GM21360 (cell line): Measurements from ENCODE around the gene CALR3.
"Not testable (repeated sequence)": the region's sequence is repeated elsewhere in the genome, so short reads cannot be mapped to it uniquely, and the experiment has no call there.

Source experiments
- ATAC-seq: cut with Tn5 transposase; IDR thresholded peaks from one replicate; pipeline ENCODE4 v1.9.1; 2021; ENCODE audit warnings: mild to moderate bottlenecking, moderate library complexity; ENCODE audit not compliant: unreplicated experiment

The CALR3 gene

GRCh38 chr19:16458391-16459341 is 37.3 kb downstream of the CALR3 start:
- no peak for ATAC-seq

DNA sequence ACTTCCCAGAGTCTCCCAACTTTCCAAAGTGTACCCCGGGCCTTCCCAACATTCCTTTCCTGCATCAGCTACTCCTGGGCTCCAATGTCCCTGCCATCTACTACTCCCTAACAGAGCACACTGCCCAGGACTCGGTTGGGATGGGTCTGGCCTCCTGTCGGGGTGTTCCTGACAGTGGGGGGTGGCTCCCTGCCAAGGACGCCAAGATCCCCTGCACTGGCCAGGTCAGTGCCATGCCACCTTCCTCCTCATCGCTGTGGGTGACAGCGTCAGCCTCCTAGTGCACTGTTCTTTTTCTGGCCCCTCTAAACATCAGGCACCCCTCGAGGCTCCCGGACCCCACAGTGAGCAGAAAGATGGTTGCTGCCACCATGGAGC is 38.0 kb downstream of the CALR3 start:
- ATAC-seq = no peak

- ATAC-seq = no peak
These were observed 38.6 kb downstream of the CALR3 start for GRCh38 chr19:16457195-16457953.

DNA sequence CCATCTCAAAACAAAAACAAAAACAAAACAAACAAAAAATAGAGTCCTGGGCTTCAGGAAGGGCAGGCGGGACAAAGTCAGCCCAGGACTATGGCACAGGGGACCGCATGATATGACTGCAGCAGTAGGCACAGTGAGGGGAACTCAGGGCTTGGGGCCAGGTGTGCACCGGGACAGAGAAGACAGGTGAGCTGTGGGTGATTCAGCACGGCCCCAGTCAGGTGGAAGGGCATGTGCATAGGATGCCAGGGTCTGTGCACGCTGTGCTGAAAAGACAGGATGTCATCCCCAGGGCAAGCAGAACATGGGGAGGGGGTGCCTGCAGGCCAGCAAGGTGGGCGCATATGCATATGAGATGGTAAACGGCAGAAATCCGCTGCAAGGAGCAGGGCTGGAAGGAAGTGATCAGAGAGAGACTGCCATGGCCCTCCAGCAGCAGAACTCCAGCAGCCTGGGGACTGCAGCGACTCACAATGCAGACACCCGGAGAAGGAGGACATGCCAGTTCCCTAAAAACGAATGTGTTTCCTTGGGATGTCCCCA is 39.2 kb downstream of the CALR3 start:
- no peak for ATAC-seq

DNA sequence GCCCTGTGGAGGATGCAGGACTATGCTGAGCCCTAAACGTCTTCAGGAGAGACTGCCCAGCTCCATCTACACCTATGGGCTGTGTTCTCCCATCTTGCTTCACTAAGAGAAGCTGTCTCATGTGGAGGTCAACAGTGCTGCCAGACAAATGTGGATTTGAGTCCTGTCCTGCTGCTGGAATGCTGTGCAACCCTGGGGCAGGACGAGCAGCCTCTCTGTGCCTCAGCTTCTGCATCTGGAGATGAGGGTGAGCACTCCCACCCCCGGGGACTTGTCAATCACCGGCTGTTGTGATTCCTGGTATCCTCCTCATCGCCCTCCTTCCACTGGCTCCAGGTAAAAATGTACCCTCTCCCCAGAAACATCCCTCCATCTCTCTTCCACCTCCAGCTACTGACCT is 40.5 kb downstream of the CALR3 start:
- ATAC-seq = no peak

DNA sequence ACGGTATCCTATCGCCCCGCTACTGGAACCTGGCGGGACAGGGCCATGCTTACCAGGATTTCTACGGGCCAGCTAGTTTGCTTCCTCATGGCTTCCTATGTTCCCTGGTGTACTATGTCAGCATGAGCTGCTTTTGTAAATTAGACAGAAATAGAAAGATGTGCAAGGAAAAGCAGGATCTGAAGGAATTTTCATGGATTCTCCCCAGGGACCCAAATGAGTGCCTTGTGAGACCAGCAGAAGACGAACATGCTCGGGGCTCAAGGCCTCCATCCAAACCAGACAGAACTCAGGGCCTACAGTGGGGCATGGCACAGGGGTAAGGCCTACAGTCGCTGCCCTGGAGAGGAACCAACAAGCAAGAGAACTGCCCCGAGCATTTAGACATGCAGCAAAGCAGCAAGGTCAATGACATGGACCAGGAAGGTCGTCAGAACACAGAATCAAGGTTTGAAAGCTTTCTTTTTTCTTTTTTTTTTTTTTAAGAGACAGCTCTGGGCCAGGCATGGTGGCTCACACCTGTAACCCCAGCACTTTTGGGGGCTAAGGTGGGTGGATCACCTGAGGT is 41.5 kb downstream of the CALR3 start:
- no peak for ATAC-seq

- ATAC-seq = no peak
These were observed 43.6 kb downstream of the CALR3 start for GRCh38 chr19:16452325-16452724.

- peak; percentile 32 for ATAC-seq
These were observed 46.5 kb downstream of the CALR3 start for GRCh38 chr19:16449330-16449961.

DNA sequence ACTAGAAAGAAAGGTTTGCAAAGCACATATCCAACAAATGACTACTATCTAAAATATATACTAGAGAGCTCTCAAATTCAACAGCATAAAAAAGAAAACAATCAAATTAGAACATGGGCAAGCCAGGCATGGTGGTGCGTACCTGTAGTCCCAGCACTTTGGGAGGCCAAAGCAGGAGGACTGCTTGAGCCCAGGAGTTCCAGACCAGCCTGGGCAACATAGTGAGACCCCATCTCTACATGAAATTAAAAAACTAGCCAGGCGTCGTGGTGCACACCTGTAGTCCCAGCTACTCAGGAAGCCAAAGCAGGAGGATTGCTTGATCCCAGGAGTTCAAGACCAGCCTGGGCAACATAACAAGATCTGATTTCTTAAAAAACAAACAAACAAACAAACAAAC is 47.1 kb downstream of the CALR3 start:
- ATAC-seq = not testable (repeated sequence)

GRCh38 chr19:16446724-16447368 is 49.1 kb downstream of the CALR3 start:
- no peak for ATAC-seq

DNA sequence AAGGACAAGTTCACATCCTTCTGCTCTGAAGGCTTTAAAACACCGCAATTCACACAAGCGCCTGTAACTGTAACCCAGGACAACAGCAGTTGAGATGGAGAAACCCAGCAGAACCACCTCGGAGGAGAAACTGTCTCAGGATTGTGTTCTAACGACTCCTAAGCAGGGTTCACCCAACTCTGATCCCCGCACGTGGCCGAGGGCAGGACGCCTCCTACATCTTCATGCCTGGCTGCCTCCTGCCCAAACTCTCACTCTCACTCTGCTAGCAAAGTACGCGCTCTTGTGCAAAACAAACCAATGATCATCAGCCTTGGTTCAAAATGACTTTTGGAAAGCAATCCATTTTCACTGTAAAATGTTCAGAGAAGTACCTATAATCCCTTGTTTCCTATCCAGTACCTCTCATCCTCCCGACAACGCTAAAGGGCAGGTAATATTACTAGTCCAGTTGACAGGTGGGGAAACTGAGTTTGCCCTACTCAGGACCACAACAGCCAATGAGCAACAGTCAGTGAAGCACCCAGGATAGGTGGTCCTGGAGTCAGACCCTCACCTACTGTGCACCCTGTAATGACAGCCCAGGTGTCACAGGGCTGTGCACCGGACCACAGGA is 49.8 kb downstream of the CALR3 start:
- ATAC-seq = no peak

DNA sequence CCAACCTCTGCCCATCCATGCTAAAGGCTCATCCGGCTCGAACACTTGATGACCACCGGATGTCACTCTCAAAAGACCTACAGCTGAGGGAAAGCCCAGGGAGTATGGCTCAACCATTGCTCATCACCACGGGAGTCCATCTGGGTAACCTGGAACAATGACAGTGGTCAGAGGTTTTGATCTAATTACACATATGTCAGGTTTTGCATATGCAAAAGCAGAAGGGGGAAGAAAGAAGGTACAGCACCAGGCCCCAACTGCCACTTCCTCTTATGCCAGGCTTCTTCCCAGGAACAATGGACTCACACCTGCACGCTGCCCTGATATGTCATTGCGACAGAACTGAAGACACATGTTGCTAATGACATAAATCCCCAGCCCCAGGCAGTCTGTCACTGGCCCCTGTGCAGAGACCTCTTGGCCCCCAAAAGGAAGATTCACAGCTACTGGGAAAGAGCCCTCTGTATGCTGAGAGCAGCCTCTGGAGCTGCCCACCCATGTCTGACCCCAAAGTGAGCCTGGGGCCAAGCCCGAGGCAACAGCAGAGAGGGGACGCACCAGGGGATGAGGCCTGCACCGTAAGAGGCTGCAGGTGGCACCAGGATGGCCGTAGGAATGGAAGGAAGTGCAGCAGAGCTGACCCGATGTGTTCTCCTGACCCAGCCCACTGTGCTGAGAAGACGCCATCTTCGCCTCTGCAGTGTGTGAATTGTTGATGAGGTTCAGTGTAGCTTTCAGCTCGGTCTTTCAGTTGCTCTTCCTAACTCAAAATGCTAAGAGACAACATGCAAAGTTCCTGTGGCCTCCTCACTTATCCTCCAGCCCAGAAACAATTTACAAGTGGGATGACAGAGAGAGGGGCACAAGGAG is 50.5 kb downstream of the CALR3 start:
- no peak for ATAC-seq

DNA sequence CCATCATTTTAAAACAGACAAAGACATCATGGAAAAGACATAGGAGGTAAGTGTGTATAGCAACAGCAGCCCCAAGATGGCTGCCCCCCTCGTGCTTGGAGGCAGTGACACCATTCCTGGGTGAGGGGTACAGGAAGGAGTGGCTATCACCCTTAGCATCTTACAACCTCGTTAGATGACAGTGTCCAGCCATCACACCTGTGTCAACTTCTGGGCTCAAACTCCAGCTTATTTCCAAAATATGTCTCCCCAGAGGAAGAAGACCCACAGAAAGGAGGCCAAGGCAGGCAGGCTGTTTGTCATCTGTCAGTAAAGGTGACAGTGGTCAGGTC is 51.7 kb downstream of the CALR3 start:
- no peak for ATAC-seq

GRCh38 chr19:16442386-16443276 is 53.3 kb downstream of the CALR3 start:
- ATAC-seq = no peak

DNA sequence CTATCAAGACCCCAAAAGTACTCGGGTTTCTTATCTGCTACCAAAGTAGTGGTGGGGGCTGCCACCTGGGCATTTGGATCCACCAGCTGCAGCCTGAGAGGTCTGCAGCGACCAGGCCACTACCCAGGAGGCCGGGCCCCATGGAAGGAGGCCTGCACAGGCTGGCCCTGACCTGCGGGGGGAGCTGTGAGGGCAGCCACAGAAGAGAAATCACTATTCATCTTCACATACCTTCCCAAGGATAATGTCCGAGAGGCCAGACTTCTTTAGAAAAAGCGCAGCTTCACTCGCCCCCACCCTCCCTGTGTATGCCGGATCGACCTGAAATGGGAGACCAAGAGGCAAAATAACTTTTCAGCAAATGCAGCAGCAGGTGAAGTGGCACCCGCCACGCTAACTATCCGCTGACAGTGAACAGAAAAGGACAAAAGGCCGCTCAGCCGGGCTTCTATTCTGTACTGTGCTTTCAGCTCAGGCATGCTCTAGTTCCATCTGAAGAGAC is 54.3 kb downstream of the CALR3 start:
- no peak for ATAC-seq

DNA sequence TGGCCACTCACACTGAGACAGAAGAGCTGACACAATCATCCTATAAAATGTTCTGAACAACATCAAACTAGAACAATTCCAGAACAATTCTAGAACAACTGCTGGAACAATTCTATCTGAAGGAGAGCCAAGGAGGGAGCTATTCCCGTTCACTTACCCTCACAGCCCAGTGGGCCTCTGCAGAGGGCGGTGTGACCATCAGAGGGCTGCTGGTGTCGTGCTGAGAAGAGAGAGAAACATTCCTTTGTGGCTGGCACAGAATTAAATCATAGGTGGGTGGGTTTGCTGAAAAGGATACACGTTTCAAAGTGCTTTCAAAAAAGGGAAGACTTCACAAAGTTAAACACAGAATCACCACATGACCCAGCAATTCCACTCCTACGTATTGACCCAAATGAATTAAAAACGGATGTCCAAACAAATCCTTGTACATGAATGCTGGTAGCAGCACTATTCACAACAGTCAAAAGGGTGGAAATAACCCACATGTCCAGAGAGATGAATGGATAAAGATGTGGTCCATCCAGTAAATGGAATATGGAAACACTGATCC is 59.1 kb downstream of the CALR3 start:
- ATAC-seq = no peak

GRCh38 chr19:16435999-16436650 is 59.8 kb downstream of the CALR3 start:
- ATAC-seq = no peak
